GM12801 (cell line): Measurements from ENCODE around the gene ALG10B.

Experiments
- CTCF ChIP-seq: IDR thresholded peaks from one replicate; pipeline ENCODE4 v1.5.1; 2011; ENCODE audit warnings: control low read depth; ENCODE audit not compliant: insufficient read length; ENCODE audit errors: extremely low read depth

ALG10B gene

GRCh38 chr12:38316391-38317129, at the start of gene ALG10B:
TSS of gene ALG10B (plus strand) at chr12:38316774. CDS start at chr12:38316894, 120 bp downstream.
- no peak for TF ChIP-seq CTCF

GRCh38 chr12:38268612-38269011, 48.0 kb upstream of the ALG10B start:
- TF ChIP-seq CTCF: no peak

GRCh38 chr12:38269897-38270296, 46.7 kb upstream of the ALG10B start:
- no peak for TF ChIP-seq CTCF

- no peak for TF ChIP-seq CTCF
Observed at GRCh38 chr12:38279756-38280155, 36.8 kb upstream of the ALG10B start.

GRCh38 chr12:38282886-38283285, 33.7 kb upstream of the ALG10B start:
- TF ChIP-seq CTCF: no peak

- TF ChIP-seq CTCF: no peak
Observed at GRCh38 chr12:38289396-38289795, 27.2 kb upstream of the ALG10B start.

GRCh38 chr12:38291160-38291559, 25.4 kb upstream of the ALG10B start:
- no peak for TF ChIP-seq CTCF
